ENCODE measurements around the gene EPB41. TPM values are rescaled to one million over a fixed set of nuclear protein-coding genes. Genes with fewer than 3 reads are reported as not detected.

The EPB41 gene
- total RNA-seq, 1 experiment from 2014 or later = 41.7 TPM

GRCh38 chr1:29064064-29064463, 149.7 kb downstream of the EPB41 start:
- intact Hi-C loops (cut with micrococcal nuclease) = no loop called here
- no peak overlapping the region for H3K9ac ChIP-seq (ENCODE audit: low read length)
- CTCF ChIA-PET = no interaction called here
- TF ChIP-seq ZNF274 (IDR thresholded peaks at IDR 0.05; ENCODE audit: low read depth, low read length) (no peak), POLR2A (IDR thresholded peaks at IDR 0.05; ENCODE audit: borderline replicate concordance, extremely low read depth, insufficient read depth, insufficient read length) (no peak), RAD21 (IDR thresholded peaks at IDR 0.05; ENCODE audit: low read depth) (no peak), MAX (IDR thresholded peaks at IDR 0.05) (no peak), EZH2phosphoT487 (IDR thresholded peaks at IDR 0.05; ENCODE audit: borderline replicate concordance) (no peak), SIN3A (IDR thresholded peaks at IDR 0.05; ENCODE audit: low read depth) (no peak), ATF3 (IDR thresholded peaks at IDR 0.05) (no peak), ZBTB33 (IDR thresholded peaks at IDR 0.05; ENCODE audit: extremely low read depth, insufficient replicate concordance, low read length) (no peak), FOSL1 (IDR thresholded peaks at IDR 0.05; ENCODE audit: low read depth) (no peak), ELF1 (IDR thresholded peaks at IDR 0.05; ENCODE audit: borderline replicate concordance, low read depth) (no peak), SRF (IDR thresholded peaks at IDR 0.05; ENCODE audit: low read depth) (no peak), JUND (IDR thresholded peaks at IDR 0.05) (no peak), CTCF (IDR thresholded peaks at IDR 0.05 in 2 of 3, conservative IDR thresholded peaks at IDR 0.05 in 1 of 3; ENCODE audit: borderline replicate concordance in 1 of 3, insufficient read depth in 1 of 3, low read depth in 2 of 3, low read length in 2 of 3) (no peak), REST (IDR thresholded peaks at IDR 0.05; ENCODE audit: low read depth) (no peak), EGR1 (IDR thresholded peaks at IDR 0.05; ENCODE audit: low read depth) (no peak), POLR2AphosphoS5 (IDR thresholded peaks at IDR 0.05; ENCODE audit: low read depth, low read length) (no peak), SP1 (IDR thresholded peaks at IDR 0.05; ENCODE audit: low read depth) (no peak), ZFX (IDR thresholded peaks at IDR 0.05) (no peak), YY1 (IDR thresholded peaks at IDR 0.05; ENCODE audit: extremely low read depth, insufficient replicate concordance, low read depth, low read length) (no peak)
- no peaks in the 10 kb centered on the region for H3K9me3 ChIP-seq (ENCODE audit: control insufficient read depth in 1 of 2, insufficient read depth in 1 of 2, low read depth in 1 of 2, low read length in 2 of 2)
- no peaks in the 10 kb centered on the region; the same call in 1 of the 2 replicates for H4K20me1 ChIP-seq (ENCODE audit: insufficient read depth)
- H3K9me2 ChIP-seq (ENCODE audit: insufficient read depth) = no peaks in the 10 kb centered on the region
- no peak overlapping the region for H3K4me3 ChIP-seq (replicated peaks in 1 of 2; ENCODE audit: low read depth in 1 of 2, low read length in 2 of 2)
- no peaks in the 10 kb centered on the region for H3K27me3 ChIP-seq (ENCODE audit: insufficient read depth, low read length)
- RAD21 ChIA-PET (ENCODE audit: low non-redundant PET in 1 of 2, low total read pairs in 2 of 2, uncharacterized antibody in 2 of 2, unreplicated experiment in 2 of 2) = no interaction called here
- H2AFZ ChIP-seq (ENCODE audit: low read depth, low read length, poor library complexity, severe bottlenecking) = no peak overlapping the region
- POLR2A ChIA-PET = no interaction called here
- no peak overlapping the region for H3K27ac ChIP-seq (ENCODE audit: low read depth, low read length)
- no peaks in the 10 kb centered on the region for H3K79me2 ChIP-seq (ENCODE audit: insufficient read depth, low read length)
- DNase-seq (ENCODE audit: low read depth, low spot score) (no peak), ATAC-seq (no peak)
- no peak overlapping the region for H3K4me2 ChIP-seq (ENCODE audit: low read length)
- no peaks in the 10 kb centered on the region; a peak in 1 of 4 replicates for H3K36me3 ChIP-seq (ENCODE audit: control insufficient read depth in 1 of 2, insufficient read depth in 2 of 2, low read length in 2 of 2)
- no TSS peak for BruUV-seq (replicated peaks)
- H3K4me1 ChIP-seq (ENCODE audit: control insufficient read depth in 1 of 2, insufficient read depth in 2 of 2, low read length in 2 of 2) = no peaks in the 10 kb centered on the region
